OCI-LY7 (cell line): ENCODE results near the gene LCMT1. TPM values are rescaled to one million over a fixed set of nuclear protein-coding genes. Genes with fewer than 3 reads are reported as not detected.

Experiments used
- BruUV-seq: library from RNA; stranded (reverse); fragments of 400-500 nt; replicated peaks from 2 replicates; lab custom pipeline; 2021; lab: Mats Ljungman, UMichigan
- CTCF ChIA-PET: fragments of 300-600 bp; sonication (Branson Sonifier 250); formaldehyde crosslinking; loops from one replicate; lab custom pipeline; 2022; ENCODE audit warnings: antibody characterized with exemption; ENCODE audit not compliant: unreplicated experiment; lab: Charles Lee
- POLR2A ChIA-PET: fragments of 300-600 bp; sonication (Branson Sonifier 250); formaldehyde crosslinking; loops from one replicate; lab custom pipeline; 2022; ENCODE audit warnings: antibody characterized with exemption; lab: Charles Lee
- DNase-seq: peaks from one replicate; pipeline ENCODE4 v3.0.0-alpha.2; 2015; ENCODE audit warnings: low spot score
- H2AFZ ChIP-seq: fragments of 200-600 bp; sonication (generic), shearing (Covaris generic); 2 replicates; pipeline ENCODE4 v1.6.1; 2014; ENCODE audit warnings: mild to moderate bottlenecking, antibody characterized with exemption, low read length, moderate library complexity
- H3K27ac ChIP-seq: fragments of 200-600 bp; sonication (generic); 2 replicates; pipeline ENCODE4 v1.5.1; 2014; ENCODE audit warnings: mixed run types, low read depth, mild to moderate bottlenecking, moderate library complexity, low read length, inconsistent platforms; ENCODE audit not compliant: poor library complexity, severe bottlenecking
- H3K36me3 ChIP-seq: fragments of 200-600 bp; sonication (generic); 2 replicates; pipeline ENCODE4 v1.6.1; 2014; ENCODE audit warnings: mild to moderate bottlenecking, antibody characterized with exemption, low read length, moderate library complexity, mixed read lengths; ENCODE audit not compliant: insufficient read depth
- H3K4me1 ChIP-seq: fragments of 200-600 bp; sonication (generic); 2 replicates; pipeline ENCODE4 v1.5.1; 2014; ENCODE audit warnings: mild to moderate bottlenecking, low read length; ENCODE audit not compliant: insufficient read depth, poor library complexity, severe bottlenecking
- H3K4me2 ChIP-seq: fragments of 200-600 bp; sonication (generic); 2 replicates; pipeline ENCODE4 v1.6.1; 2014; ENCODE audit warnings: mild to moderate bottlenecking, low read length
- H3K4me3 ChIP-seq: fragments of 200-600 bp; sonication (generic); 2 replicates; pipeline ENCODE4 v1.5.1; 2014; ENCODE audit warnings: mild to moderate bottlenecking, low read depth, low read length; ENCODE audit not compliant: poor library complexity, severe bottlenecking
- H3K79me2 ChIP-seq: fragments of 200-600 bp; sonication (generic); 2 replicates; pipeline ENCODE4 v1.6.1; 2016; ENCODE audit warnings: low read depth, mild to moderate bottlenecking, low read length, moderate library complexity, mixed read lengths; ENCODE audit not compliant: insufficient read depth
- H3K9me2 ChIP-seq: fragments of 200-600 bp; sonication (generic); 2 replicates; pipeline ENCODE4 v1.6.1; 2016; ENCODE audit warnings: mild to moderate bottlenecking, low read length, mixed read lengths; ENCODE audit not compliant: insufficient read depth
- H3K9me3 ChIP-seq: fragments of 200-600 bp; sonication (generic); 2 replicates; pipeline ENCODE4 v1.6.1; 2014; ENCODE audit warnings: mild to moderate bottlenecking, mixed run types, low read length, mixed read lengths
- H4K20me1 ChIP-seq: fragments of 200-600 bp; sonication (generic); 2 replicates; pipeline ENCODE4 v1.6.1; 2014; ENCODE audit warnings: mild to moderate bottlenecking, antibody characterized with exemption, low read length, moderate library complexity, mixed read lengths; ENCODE audit not compliant: insufficient read depth
- EZH2phosphoT487 ChIP-seq: fragments of 200-600 bp; sonication (generic); IDR thresholded peaks from 2 replicates; pipeline ENCODE4 v1.6.1; 2018; ENCODE audit warnings: low read depth, borderline replicate concordance, mild to moderate bottlenecking, mixed run types, antibody characterized with exemption, low read length, moderate library complexity, mixed read lengths
- intact Hi-C: fragments of 100-400 bp; cut with micrococcal nuclease; formaldehyde crosslinking; loops from one replicate; pipeline ENCODE4 v1.10.0; 2022; ENCODE audit not compliant: unreplicated experiment
- total RNA-seq, 2 experiments: library from RNA; depleted of rRNA in 1 of 2; stranded (reverse); fragments of >200 nt in 1 of 2; shearing (Covaris generic) in 1 of 2; gene quantifications; 2 replicates each; pipeline ENCODE4 v1.2.3, GENCODE V29; 2014 to 2022
- TF ChIP-seq, protein P1 (sequence below): fragments of 200-600 bp; sonication (generic); conservative IDR thresholded peaks from 2 replicates; pipeline ENCODE4 v1.5.1; 2014; ENCODE audit warnings: mild to moderate bottlenecking, antibody characterized with exemption, low read length, moderate library complexity, mixed read lengths

LCMT1 gene
- total RNA-seq, 2 experiments from 2014 or later, result 19.4 to 42.0 TPM

DNA sequence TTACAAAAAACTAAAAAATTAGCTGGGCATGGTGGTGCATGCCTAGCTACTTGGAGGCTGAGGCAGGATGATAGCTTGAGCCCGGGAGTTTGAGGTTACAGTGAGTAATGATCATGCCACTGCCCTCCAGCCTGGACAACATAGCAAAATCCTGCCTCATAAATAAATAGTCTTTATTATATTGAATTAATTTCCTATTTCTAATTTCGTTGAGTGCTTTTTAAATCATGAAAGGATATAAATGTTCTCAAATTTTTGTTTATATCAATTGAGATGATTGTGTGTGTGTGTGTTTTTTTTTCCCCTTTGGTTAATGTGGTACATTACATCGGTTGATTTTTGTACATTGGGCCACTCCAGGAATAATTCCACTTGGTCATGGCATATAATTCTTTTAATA is 73.2 kb downstream of the LCMT1 start:
- H3K4me3 ChIP-seq, result no peak overlapping the region
- no peaks in the 10 kb centered on the region for H3K9me2 ChIP-seq
- H3K79me2 ChIP-seq, result no peaks in the 10 kb centered on the region
- no TSS peak for BruUV-seq
- H4K20me1 ChIP-seq, result no peaks in the 10 kb centered on the region
- H3K27ac ChIP-seq, result no peak overlapping the region
- H3K4me1 ChIP-seq, result no peaks in the 10 kb centered on the region
- TF ChIP-seq EZH2phosphoT487, result no peak
- TF ChIP-seq, protein P1, sequence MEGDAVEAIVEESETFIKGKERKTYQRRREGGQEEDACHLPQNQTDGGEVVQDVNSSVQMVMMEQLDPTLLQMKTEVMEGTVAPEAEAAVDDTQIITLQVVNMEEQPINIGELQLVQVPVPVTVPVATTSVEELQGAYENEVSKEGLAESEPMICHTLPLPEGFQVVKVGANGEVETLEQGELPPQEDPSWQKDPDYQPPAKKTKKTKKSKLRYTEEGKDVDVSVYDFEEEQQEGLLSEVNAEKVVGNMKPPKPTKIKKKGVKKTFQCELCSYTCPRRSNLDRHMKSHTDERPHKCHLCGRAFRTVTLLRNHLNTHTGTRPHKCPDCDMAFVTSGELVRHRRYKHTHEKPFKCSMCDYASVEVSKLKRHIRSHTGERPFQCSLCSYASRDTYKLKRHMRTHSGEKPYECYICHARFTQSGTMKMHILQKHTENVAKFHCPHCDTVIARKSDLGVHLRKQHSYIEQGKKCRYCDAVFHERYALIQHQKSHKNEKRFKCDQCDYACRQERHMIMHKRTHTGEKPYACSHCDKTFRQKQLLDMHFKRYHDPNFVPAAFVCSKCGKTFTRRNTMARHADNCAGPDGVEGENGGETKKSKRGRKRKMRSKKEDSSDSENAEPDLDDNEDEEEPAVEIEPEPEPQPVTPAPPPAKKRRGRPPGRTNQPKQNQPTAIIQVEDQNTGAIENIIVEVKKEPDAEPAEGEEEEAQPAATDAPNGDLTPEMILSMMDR, result no peak
- POLR2A ChIA-PET, result interaction anchor here (1.3 kb wide), 1 partner anchor 21 kb away, joined by 3 read pairs; no protein-coding TSS in a partner anchor
- H2AFZ ChIP-seq, result no peak overlapping the region
- no peaks in the 10 kb centered on the region for H3K36me3 ChIP-seq
- H3K9me3 ChIP-seq, result no peaks in the 10 kb centered on the region
- CTCF ChIA-PET, result no interaction called here
- DNase-seq, result no peak
- H3K4me2 ChIP-seq, result no peak overlapping the region
- intact Hi-C loops, result no loop called here

DNA sequence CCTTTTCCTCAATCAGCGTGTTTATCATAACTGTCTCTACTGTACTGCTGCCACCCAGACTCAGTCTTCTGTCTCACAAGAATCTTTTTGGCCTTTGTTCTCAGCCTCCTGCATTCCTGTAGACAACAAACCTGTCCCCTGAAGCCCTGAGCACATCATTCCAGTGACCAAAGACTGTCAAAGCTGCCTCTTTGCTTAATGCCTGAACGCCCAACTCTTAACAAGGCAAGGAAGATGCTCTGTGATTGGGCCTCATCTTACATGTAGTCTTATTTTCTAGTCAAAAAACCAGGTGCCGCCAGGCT is 75.9 kb downstream of the LCMT1 start:
- POLR2A ChIA-PET, result no interaction called here
- TF ChIP-seq EZH2phosphoT487, result no peak
- TF ChIP-seq, protein P1, result no peak
- Histone ChIP-seq H3K4me3 (no peak overlapping the region), H3K27ac (no peak overlapping the region), H3K4me2 (no peak overlapping the region), H4K20me1 (no peaks in the 10 kb centered on the region), H2AFZ (no peak overlapping the region), H3K4me1 (no peaks in the 10 kb centered on the region), H3K9me2 (no peaks in the 10 kb centered on the region), H3K9me3 (no peaks in the 10 kb centered on the region), H3K79me2 (no peaks in the 10 kb centered on the region), H3K36me3 (no peaks in the 10 kb centered on the region)
- DNase-seq, result no peak
- no TSS peak for BruUV-seq
- intact Hi-C loops, result no loop called here
- CTCF ChIA-PET, result no interaction called here

DNA sequence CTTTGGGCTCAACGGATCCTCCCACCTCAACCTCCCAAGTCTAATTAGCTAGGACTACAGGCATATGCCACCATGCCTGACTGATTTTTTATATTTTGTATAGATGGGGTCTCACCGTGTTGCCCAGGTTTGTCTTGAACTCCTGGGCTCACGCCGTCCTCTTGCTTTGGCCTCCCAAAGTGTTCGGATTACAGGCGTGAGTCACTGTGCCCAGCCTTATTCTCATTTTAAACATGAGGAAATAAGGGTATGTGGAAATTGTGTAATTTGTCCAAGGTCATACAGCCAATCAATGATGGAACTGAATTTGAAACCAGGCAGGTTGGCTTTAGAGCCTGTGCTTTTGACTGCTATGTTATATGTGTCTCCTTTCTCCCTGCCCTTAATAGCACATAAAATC is 77.8 kb downstream of the LCMT1 start:
- Histone ChIP-seq H4K20me1 (no peaks in the 10 kb centered on the region), H3K9me3 (no peaks in the 10 kb centered on the region), H2AFZ (no peak overlapping the region), H3K4me3 (no peak overlapping the region), H3K9me2 (no peaks in the 10 kb centered on the region), H3K4me1 (no peaks in the 10 kb centered on the region), H3K4me2 (no peak overlapping the region), H3K79me2 (no peaks in the 10 kb centered on the region), H3K36me3 (no peaks in the 10 kb centered on the region), H3K27ac (no peak overlapping the region)
- intact Hi-C loops, result no loop called here
- no peak for TF ChIP-seq EZH2phosphoT487
- TF ChIP-seq, protein P1, result no peak
- no peak for DNase-seq
- CTCF ChIA-PET, result no interaction called here
- BruUV-seq, result no TSS peak
- POLR2A ChIA-PET, result no interaction called here
